Measurements from ENCODE around the gene LDB3.

- TF ChIP-seq POLR2A (IDR thresholded peaks at IDR 0.05) (no peak), CTCF (IDR thresholded peaks at IDR 0.05) (no peak)
Observed at GRCh38 chr10:86728056-86728455, 59.7 kb downstream of the LDB3 start.

Measured in heart left ventricle (tissue), 13 donors.